Gastroesophageal sphincter (tissue), 2 donors: ENCODE results near the gene MACROD2.

Source experiments
- POLR2A ChIP-seq, 2 donors: fragments of 450-650 bp; IDR thresholded peaks; one replicate each; pipeline ENCODE4 v1.6.1; 2017; ENCODE audit warnings: antibody characterized with exemption in 2 of 2, mild to moderate bottlenecking in 2 of 2, moderate library complexity in 1 of 2
- POLR2AphosphoS5 ChIP-seq: sonication (generic); formaldehyde crosslinking; IDR thresholded peaks from one replicate; pipeline ENCODE4 v1.6.1; 2017; ENCODE audit warnings: antibody characterized with exemption

DNA sequence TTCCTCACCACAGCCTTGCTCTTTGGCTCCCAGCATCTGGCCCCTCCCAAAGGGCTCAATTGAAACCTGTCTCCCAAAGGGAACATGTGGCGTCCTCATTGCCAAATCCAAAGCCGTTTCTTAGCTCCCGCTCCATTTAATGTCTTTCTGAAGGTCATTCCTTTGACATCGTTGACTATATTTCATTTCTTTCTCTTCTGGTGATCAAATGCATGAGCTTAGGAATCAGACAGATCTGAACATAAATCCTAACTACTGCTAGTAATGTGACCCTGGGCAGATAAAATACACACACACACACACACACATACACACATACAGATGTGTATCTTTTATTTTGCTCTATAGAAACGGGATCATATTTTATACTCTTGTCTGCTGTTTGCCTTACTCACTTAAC lies 1306.8 kb downstream of the MACROD2 start:
- TF ChIP-seq POLR2A (IDR thresholded peaks at IDR 0.05) = no peak
- TF ChIP-seq POLR2AphosphoS5 = no peak
